Measurements from ENCODE around the gene MDM1. TPM values are rescaled to one million over a fixed set of nuclear protein-coding genes. Genes with fewer than 3 reads are reported as not detected.

The MDM1 gene
- total RNA-seq, 1 experiment from 2014 or later, result 10.6 TPM

GRCh38 chr12:68245180-68246021 is 86.8 kb downstream of the MDM1 start:
- H2BK15ac ChIP-seq (ENCODE audit: low read depth, low read length), result no peak overlapping the region
- no peak overlapping the region for H3K18ac ChIP-seq (ENCODE audit: insufficient read length, low read depth, low read length)
- no peaks in the 10 kb centered on the region for H3K79me1 ChIP-seq (ENCODE audit: insufficient read depth, low read depth, low read length, poor library complexity, severe bottlenecking)
- H3K9ac ChIP-seq (ENCODE audit: extremely low read depth, insufficient read length, low read length), result no peak overlapping the region
- no peak overlapping the region for H3K56ac ChIP-seq (ENCODE audit: insufficient read length, low read depth, low read length)
- no peak overlapping the region for H2BK120ac ChIP-seq (ENCODE audit: low read depth, low read length, poor library complexity, severe bottlenecking)
- no peak overlapping the region for H3K23ac ChIP-seq (ENCODE audit: insufficient read length, low read depth, low read length)
- no peak overlapping the region for H2BK20ac ChIP-seq (ENCODE audit: low read depth, low read length, poor library complexity, severe bottlenecking)
- no peaks in the 10 kb centered on the region for H4K20me1 ChIP-seq (ENCODE audit: control insufficient read depth, insufficient read depth, insufficient read length)
- H3K4me1 ChIP-seq (ENCODE audit: insufficient read depth, low read length), result no peaks in the 10 kb centered on the region
- no peak overlapping the region for H3K14ac ChIP-seq (ENCODE audit: insufficient read depth, low read length)
- no peak overlapping the region for H3K27ac ChIP-seq (ENCODE audit: insufficient read length, low read depth, low read length)
- Mint-ChIP-seq H3K4me3 (no peak overlapping the region), H3K27me3 (ENCODE audit: low read depth) (no peaks in the 10 kb centered on the region), H3K4me1 (peaks cover under 1 to 14% of the 10 kb centered on the region in 2 experiments; a peak in 2 of 4 replicates), H3K27ac (no peak overlapping the region), H3K36me3 (ENCODE audit: insufficient read depth in 1 of 3, low read depth in 3 of 3) (peaks cover 0 to 16% (median 4%) of the 10 kb centered on the region in 3 experiments; a peak in 4 of 7 replicates), H3K9me3 (peaks cover 15 to 17% of the 10 kb centered on the region in 2 experiments)
- no peak overlapping the region for H3K4ac ChIP-seq (ENCODE audit: low read depth, low read length)
- no peak overlapping the region for H2AK5ac ChIP-seq (ENCODE audit: insufficient read length, low read length)
- no peak overlapping the region for H2BK5ac ChIP-seq (ENCODE audit: insufficient read length, low read length)
- WGBS (ENCODE audit: extremely low coverage, insufficient read length, low lambda C conversion rate), result no CpG with 5 or more reads among the region's 6 CpGs
- no peak overlapping the region for H3K4me2 ChIP-seq (ENCODE audit: insufficient read depth, insufficient read length, low read length)
- no peak for DNase-seq
- H3K27me3 ChIP-seq (ENCODE audit: insufficient read depth, low read length), result no peaks in the 10 kb centered on the region
- no peak overlapping the region for H4K91ac ChIP-seq (ENCODE audit: insufficient read length, low read depth, low read length)
- no peak for TF ChIP-seq CTCF (conservative IDR thresholded peaks at IDR 0.05)
- no peaks in the 10 kb centered on the region for H3K23me2 ChIP-seq (ENCODE audit: insufficient read length, low read depth, low read length, poor library complexity, severe bottlenecking)
- H3K79me2 ChIP-seq (ENCODE audit: insufficient read depth, low read length), result no peaks in the 10 kb centered on the region
- H3K9me3 ChIP-seq (ENCODE audit: control insufficient read depth, low read depth, low read length), result no peaks in the 10 kb centered on the region
- no peak overlapping the region for H2AFZ ChIP-seq (ENCODE audit: low read length)
- H4K5ac ChIP-seq (ENCODE audit: insufficient read length, low read depth, low read length), result no peak overlapping the region
- no peak overlapping the region for H2BK12ac ChIP-seq (ENCODE audit: insufficient read length, low read depth, low read length)
- no peak overlapping the region for H3T11ph ChIP-seq (ENCODE audit: low read length)
- no peak overlapping the region for H4K8ac ChIP-seq (replicated peaks; ENCODE audit: insufficient read length, low read depth, low read length)

Other genes with a start within 250 kb of the MDM1 start
- not detected in 2 replicates for gene IFNG, start 172.6 kb downstream of the MDM1 start, total RNA-seq (2021)
- not detected in 2 replicates for gene IL26, start 106.6 kb downstream of the MDM1 start, total RNA-seq (2021)
- gene IL22, start 78.8 kb downstream of the MDM1 start, total RNA-seq (2021), result not detected in 2 replicates

Measured in H9 (cell line).